Cardiac fibroblast (primary cell): ENCODE data around the gene DYNC2LI1.

Source experiments
- DNase-seq, 2 donors: peaks; one replicate each; pipeline versions ENCODE4 v3.0.0 to v3.0.0-alpha.2; 2010; ENCODE audit warnings: low read depth in 2 of 2
- H3K4me3 ChIP-seq, 2 donors: replicated peaks in 1 of 2; 1 replicate in 1 of 2; 2 replicates in 1 of 2; pipeline ENCODE4 v1.5.1; 2011; ENCODE audit warnings: low read depth in 2 of 2, low read length in 2 of 2, mild to moderate bottlenecking in 2 of 2, moderate library complexity in 1 of 2
- CTCF ChIP-seq: IDR thresholded peaks from one replicate; pipeline ENCODE4 v1.5.1; 2011; ENCODE audit warnings: low read depth, mild to moderate bottlenecking, low read length, inconsistent platforms

DYNC2LI1 gene

DNA sequence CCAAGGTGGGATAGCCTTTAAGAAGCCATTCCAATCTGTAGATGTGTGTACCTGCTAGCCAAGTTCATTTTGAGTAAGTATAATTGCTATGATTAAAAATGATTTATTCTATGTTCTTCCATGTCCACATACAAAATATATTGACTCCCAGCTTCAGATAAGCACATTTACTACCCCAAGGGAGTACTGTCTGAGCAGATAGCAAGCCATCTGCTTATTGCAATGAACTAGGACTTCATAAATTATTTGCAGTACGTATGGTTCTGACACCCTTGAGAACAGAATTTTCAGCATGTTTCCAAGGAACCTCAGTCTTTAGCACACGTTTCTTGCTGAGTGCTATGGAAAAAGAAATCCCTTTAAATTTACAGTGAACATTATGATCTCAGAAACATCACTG is 36.6 kb downstream of the DYNC2LI1 start:
- DNase-seq = no peak
- H3K4me3 ChIP-seq = no peak overlapping the region
- TF ChIP-seq CTCF = no peak

DNA sequence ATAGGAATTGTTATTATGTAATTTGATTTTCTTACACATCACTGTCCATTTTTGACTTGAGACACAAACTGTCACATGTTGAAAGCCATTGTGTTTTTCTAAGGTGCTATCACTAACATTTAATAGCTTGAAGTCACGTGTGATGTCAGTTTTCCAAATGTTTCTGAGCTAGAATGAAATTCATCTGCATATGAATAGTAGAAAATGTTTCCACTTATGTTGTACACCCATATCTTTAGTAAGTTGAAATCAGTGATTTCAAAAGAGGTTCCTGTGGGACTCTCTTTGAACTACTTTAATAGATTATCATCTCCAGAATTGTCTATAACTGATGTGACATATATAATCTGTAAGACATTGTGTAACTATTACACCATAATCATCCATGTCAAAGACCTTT is 37.0 kb downstream of the DYNC2LI1 start:
- TF ChIP-seq CTCF = no peak
- no peak for DNase-seq
- no peak overlapping the region for H3K4me3 ChIP-seq

- no peak for DNase-seq
- no peak for TF ChIP-seq CTCF
- H3K4me3 ChIP-seq = no peak overlapping the region
These were observed 38.2 kb downstream of the DYNC2LI1 start for GRCh38 chr2:43812006-43812405.

- TF ChIP-seq CTCF = no peak
- no peak overlapping the region for H3K4me3 ChIP-seq
- no peak for DNase-seq
These were observed 39.1 kb downstream of the DYNC2LI1 start for GRCh38 chr2:43812947-43813346.

GRCh38 chr2:43814711-43815110 is 40.9 kb downstream of the DYNC2LI1 start:
- TF ChIP-seq CTCF = no peak
- H3K4me3 ChIP-seq = no peak overlapping the region
- no peak for DNase-seq

DNA sequence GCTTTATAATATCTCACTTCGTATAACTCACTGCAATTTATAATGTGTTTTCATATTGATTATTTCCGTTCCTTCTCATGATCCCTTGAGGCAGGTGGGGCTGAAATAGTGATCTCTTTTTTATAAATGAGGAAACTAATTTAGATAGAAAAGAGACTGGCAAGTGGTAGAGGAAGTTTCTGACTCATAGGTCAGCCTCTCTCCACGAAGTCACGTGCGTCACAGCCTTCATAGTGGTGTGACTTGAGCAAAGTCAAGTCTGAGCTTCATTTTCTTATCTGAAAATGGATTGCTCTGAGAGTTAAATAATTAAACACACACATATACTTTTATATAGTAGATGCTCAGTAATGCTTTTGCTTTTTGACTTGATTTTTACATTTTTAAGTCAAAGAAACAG is 44.9 kb downstream of the DYNC2LI1 start:
- TF ChIP-seq CTCF = no peak
- peak; percentile 62 to 76 for DNase-seq
- H3K4me3 ChIP-seq = no peak overlapping the region

DNA sequence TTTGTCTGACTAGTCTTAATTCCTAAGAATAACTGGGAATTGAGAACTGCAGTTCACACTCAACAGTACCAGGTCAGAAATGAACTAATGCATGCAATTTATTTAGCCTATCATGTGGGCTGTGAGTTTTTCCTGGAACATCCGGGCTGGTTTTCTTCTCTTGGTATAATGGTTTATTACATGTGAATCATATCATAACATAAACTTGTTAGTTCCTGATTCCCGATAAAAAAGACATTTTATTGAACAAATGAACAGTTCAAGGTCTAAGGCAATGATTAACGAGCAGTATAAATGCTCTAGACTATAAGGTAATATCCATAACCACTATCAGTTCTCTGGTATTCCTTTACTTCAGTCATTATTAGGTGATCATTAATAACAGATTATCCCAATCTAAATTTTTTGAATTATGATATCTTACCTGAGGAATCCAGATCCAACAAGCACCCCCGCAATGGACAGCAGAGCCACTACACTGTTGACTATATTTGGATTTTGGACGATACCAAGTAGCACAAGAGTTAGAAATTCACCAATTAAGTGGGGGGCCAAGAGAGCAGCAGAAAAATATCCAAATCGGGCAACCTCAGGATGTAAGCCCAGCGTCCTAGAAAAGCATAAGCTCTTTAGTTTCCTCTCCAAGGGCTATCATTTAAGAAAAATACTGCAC is 45.8 kb downstream of the DYNC2LI1 start:
- no peak for TF ChIP-seq CTCF
- H3K4me3 ChIP-seq = no peak overlapping the region
- no peak for DNase-seq
